NAMALWA (cell line): Measurements from ENCODE around the gene OR2D3.
"Not testable (repeated sequence)": the region's sequence is repeated elsewhere in the genome, so short reads cannot be mapped to it uniquely, and the experiment has no call there.

Experiments
- DNase-seq: peaks from one replicate; pipeline ENCODE4 v3.0.0-alpha.2; 2015; ENCODE audit warnings: low spot score

Gene OR2D3, protein sequence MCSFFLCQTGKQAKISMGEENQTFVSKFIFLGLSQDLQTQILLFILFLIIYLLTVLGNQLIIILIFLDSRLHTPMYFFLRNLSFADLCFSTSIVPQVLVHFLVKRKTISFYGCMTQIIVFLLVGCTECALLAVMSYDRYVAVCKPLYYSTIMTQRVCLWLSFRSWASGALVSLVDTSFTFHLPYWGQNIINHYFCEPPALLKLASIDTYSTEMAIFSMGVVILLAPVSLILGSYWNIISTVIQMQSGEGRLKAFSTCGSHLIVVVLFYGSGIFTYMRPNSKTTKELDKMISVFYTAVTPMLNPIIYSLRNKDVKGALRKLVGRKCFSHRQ

DNA sequence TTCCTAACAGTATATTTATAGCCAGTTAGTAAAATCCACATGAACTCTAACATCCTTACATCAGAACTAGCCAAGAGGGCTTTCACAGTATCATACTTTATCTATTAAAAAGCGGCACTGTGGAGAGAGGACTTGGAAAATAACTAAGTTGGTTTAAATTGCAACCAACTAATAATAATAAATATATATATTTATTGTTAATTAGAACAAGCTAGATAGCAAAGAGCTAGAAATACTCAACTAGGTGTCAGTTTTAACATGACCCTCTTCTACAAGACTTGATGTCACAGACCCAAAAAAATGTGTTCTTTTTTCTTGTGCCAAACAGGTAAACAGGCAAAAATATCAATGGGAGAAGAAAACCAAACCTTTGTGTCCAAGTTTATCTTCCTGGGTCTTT, at the start of gene OR2D3:
OR2D3 (plus strand) TSS at position 301 of the 400 bp plus-strand sequence; CDS start at position 301, 0 bp downstream.
- no peak for DNase-seq

- DNase-seq: no peak
Measured at GRCh38 chr11:6871278-6871677, 49.5 kb upstream of the OR2D3 start.

DNA sequence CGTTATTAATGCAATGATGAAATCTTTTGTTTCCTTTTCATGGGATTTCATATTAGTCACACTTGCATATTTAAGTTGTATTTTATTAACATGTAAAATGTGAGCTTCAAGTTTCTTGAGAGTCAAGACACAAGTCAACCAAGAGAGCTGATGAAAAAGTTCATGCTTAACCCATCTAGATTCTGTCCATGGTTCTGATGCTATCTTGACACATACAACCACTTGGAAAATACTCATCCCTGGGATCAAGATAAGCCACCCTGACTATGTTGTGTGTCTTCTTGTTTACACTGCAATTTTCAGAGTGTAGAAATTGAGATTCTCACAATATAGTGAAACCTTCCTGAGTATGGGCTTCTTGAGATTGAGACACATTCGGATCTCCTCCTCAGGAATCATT, 45.0 kb upstream of the OR2D3 start:
- no peak for DNase-seq

DNA sequence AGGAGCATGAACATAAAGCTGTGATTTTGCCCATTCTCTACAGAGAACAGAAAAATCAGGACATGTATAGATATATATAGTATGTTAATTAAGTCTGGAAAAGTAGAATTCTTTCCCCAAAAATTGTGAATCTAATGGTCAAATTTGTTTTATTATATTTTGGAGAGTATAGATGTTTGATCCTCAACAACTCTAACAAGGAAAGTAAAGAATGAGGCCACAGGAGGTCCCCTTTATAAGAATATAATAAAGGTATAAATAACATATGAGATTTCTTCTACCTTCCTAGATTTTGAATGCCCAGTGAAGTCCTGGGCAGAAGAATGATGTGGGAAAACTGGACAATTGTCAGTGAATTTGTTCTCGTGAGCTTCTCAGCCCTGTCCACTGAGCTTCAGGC, 44.5 kb upstream of the OR2D3 start, which contains the start of gene OR10A4:
OR10A4 (plus strand) TSS at position 301 of the 400 bp plus-strand sequence; CDS start at position 324, 23 bp downstream.
- no peak for DNase-seq

GRCh38 chr11:6876914-6877313, 43.9 kb upstream of the OR2D3 start:
- DNase-seq: no peak

GRCh38 chr11:6882751-6883150, 38.1 kb upstream of the OR2D3 start:
- no peak for DNase-seq

DNA sequence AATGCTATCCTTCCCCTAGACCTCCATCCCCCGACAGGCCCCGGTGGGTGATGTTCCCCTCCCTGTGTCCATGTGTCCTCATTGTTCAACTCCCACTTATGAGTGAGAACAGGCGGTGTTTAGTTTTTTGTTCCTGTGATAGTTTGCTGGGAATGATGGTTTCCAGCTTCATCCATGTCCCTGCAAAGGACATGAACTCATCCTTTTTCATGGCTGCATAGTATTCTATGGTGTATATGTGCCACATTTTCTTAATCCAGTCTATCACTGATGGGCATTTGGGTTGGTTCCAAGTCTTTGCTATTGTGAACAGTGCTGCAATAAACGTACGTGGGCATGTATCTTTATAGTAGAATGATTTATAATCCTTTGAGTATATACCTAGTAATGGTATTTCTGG, 33.1 kb upstream of the OR2D3 start:
- not testable (repeated sequence) for DNase-seq

GRCh38 chr11:6888830-6889229, 32.0 kb upstream of the OR2D3 start:
- no peak for DNase-seq

DNA sequence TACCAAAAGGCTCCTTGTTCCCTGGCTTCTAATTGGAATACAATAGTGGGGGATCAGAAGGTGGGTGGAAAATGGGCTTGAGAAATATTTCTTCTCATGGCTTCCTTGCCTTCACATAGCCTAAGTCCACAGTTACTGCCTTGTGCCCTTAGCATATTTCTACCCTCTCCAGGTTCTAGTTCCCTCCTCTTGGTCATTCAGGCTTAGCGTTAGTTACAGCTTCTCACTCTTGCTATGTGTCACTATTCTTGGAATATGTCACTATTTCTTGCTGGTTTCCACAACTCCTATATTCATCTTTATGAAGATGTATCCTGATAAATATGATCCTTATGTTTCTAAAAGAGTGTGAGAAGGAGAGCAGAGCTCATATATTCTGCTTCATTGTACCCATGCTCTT, 31.0 kb upstream of the OR2D3 start:
- no peak for DNase-seq

DNA sequence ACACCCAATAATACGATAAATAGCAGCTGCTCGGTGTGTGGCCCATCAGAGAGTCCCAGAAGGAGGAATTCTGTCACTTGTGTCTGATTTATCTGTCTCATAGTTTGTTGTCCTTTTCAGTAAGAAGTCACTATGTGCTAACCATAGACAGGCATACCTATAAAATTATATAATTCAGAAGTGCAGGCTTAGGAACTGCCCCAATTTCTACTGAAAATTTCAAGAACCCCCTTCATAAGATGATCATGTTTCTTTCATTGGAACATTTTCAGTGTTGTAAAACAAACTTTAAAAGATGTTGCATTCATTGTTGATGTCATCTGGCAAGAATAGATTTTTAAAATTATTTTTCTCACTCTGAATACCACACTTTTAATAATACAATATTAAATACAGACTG, 28.4 kb upstream of the OR2D3 start, which contains the start of gene OR2D2:
OR2D2 (minus strand) TSS at position 101 of the 400 bp plus-strand sequence; CDS start at position 101, 0 bp downstream.
- no peak for DNase-seq

DNA sequence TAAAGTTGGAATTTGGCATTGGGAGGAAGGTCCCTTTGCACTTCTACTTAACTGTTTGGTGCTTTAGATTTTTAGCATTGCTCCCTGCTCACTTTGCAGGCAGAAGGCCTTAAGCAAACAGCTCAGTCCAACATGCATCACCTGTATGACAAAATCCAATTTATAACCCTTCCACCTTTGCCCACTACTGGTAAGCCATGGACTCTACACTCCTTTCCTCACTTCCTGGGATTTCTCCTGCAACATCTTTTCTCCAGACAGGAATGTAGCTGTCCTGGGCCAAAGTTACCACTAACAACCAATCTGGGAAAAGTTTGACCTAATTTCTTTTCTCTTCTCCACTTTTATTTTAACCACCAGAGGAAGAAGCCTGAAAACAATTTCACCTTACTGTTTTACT, 26.7 kb upstream of the OR2D3 start:
- no peak for DNase-seq

GRCh38 chr11:6895010-6895409, 25.8 kb upstream of the OR2D3 start:
- no peak for DNase-seq

- DNase-seq: no peak
Measured at GRCh38 chr11:6898911-6899310, 21.9 kb upstream of the OR2D3 start.

DNA sequence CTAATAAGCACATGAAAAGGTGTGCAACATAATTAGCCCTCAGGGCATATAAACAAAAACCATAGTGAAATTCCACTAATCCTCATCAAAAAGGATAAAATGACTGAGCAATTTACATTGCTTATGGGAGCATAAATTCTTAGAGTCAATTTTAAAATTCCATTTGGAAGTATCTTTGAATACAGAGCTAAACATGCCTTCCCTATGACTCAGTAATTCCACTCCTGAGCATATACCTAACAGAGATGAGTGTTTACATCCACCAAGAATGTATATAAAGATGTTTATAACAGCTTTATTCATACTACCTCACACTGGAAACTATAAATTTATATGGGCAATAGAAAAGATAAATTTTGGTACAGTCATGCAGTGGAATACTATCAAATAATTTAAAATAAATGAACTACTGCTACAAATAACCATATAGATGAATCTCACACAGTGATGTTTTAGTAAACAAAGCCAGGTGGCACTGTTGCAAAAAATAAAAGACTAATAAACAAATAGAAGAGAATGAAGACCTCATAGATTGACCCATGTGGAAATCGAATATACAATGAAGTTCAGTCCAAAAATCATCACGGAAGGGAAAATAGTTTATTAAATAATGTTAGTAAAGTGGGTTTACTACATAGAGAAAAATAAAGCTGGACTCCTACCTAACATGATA, 20.3 kb upstream of the OR2D3 start:
- DNase-seq: peak; percentile 6

- not testable (repeated sequence) for DNase-seq
Measured at GRCh38 chr11:6904804-6905203, 16.0 kb upstream of the OR2D3 start.

DNA sequence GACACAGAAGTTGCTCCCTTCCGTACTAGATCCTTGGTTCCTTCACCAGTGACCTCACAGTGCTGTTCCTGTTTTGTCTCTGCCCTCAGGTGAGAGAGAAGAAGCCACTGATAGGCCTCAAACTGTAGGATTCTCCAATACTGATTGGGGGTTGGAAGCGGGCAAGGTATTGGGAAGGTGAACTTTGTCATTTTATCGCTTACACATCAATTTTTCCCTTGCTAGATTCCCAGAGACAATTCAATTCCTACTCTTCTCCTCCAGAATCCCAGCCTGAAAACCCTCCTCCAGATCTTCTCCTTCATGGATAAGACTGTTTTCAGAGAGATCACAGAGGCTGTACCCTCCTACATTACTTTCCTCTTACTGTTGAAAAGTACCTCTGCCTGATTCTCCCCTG, 9.4 kb upstream of the OR2D3 start:
- DNase-seq: no peak

GRCh38 chr11:6911948-6912347, 8.9 kb upstream of the OR2D3 start:
- no peak for DNase-seq

- DNase-seq: no peak
Measured at GRCh38 chr11:6919698-6920097, 1.1 kb upstream of the OR2D3 start.

DNA sequence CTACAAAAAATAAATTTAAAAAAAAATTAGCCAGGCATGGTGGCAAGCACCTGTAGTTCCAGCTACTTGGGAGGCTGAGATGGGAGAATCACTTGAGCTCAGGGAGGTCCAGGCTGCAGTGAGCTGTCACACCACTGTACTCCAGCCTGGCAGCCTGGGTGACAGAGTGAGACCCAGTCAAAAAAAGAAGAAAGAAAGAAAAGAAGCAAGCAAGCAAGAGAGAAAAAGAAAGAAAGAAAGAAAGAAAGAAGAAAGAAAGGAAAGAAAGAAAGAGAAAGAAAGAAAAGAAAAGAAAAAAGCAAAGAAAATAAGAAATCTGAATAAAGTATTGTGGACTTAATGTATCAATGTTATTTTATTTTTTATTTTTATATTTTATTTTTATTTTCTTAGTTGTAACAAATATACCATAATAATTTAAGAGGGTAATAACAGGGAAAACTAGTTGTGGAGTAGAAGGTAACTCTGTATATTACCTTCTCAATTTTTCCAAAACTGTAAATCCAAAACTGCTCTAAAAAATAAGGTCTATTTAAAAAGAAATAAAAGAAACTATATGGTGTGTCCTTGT, 4.3 kb downstream of the OR2D3 start:
- DNase-seq: no peak

DNA sequence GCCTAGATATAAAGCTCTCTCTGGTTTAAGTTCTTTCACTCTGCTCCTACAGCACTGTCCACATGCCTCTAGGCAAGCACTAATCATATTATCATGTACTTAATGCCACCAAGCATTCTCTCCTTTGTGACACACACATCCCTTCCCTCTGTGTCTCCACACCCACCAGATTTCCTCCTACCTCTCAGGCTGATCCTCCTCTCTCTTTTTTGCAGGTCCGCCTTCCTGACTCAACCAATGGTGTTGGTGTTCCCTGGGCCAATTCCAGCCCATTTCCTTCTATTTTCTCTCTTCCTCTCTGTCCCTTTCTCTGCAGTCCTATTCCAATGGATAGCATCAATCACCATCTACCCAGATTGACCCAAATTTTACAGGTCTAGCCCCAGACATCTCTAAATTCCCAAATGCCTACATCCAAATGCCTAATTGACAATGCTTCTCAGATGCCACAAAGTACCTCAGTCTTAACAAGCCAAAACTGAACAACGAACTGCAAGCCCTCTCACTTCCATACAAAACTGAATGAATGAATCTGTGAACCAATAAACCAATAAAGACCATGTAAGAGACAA, 4.9 kb downstream of the OR2D3 start:
- DNase-seq: peak; percentile 5

GRCh38 chr11:6926208-6927029, 5.6 kb downstream of the OR2D3 start, which contains the start of gene ZNF215:
ZNF215 (plus strand) TSS chr11:6926426; CDS start chr11:6932273, 5,847 bp downstream.
- peak; percentile 83 for DNase-seq
